Vagina (tissue), 2 donors: ENCODE results near the gene INPP4B. TPM values are rescaled to one million over a fixed set of nuclear protein-coding genes. Genes with fewer than 3 reads are reported as not detected.

Experiments
- DNase-seq, 2 donors: peaks; one replicate each; pipeline ENCODE4 v3.0.0-alpha.2; 2017; ENCODE audit errors: extremely low spot score in 2 of 2
- H3K27ac ChIP-seq: fragments of 200-600 bp; sonication (generic); one replicate; pipeline ENCODE4 v1.5.1; 2019
- H3K27me3 ChIP-seq: fragments of 200-600 bp; sonication (generic); one replicate; pipeline ENCODE4 v1.5.1; 2019
- H3K36me3 ChIP-seq, 2 donors: fragments of 200-600 bp; sonication (generic); one replicate each; pipeline ENCODE4 v1.5.1; 2017 to 2019
- H3K4me1 ChIP-seq: fragments of 200-600 bp; sonication (generic); one replicate; pipeline ENCODE4 v1.5.1; 2019
- H3K4me3 ChIP-seq, 2 donors: fragments of 200-600 bp; sonication (generic); 1 replicate in 1 of 2; 2 replicates in 1 of 2; pipeline ENCODE4 v1.5.1; 2016 to 2019
- H3K9me3 ChIP-seq: fragments of 200-600 bp; sonication (generic); one replicate; pipeline ENCODE4 v1.5.1; 2019
- POLR2A ChIP-seq, 2 donors: fragments of 450-650 bp; IDR thresholded peaks; one replicate each; pipeline ENCODE4 v1.6.1; 2017; ENCODE audit warnings: antibody characterized with exemption in 2 of 2, mild to moderate bottlenecking in 2 of 2, moderate library complexity in 2 of 2
- POLR2AphosphoS5 ChIP-seq, 2 donors: sonication (generic); formaldehyde crosslinking; IDR thresholded peaks; one replicate each; pipeline ENCODE4 v1.9.0; 2017; ENCODE audit warnings: antibody characterized with exemption in 2 of 2, mild to moderate bottlenecking in 2 of 2, low read depth in 1 of 2; ENCODE audit not compliant: insufficient read depth in 1 of 2
- intact Hi-C: fragments of 100-400 bp; cut with DNase I; formaldehyde crosslinking; loops from one replicate; pipeline ENCODE4 v1.15.1; 2023
- total RNA-seq: library from RNA; depleted of rRNA; stranded (reverse); fragments of >200 nt; gene quantifications from one replicate; pipeline ENCODE4 v1.2.3, GENCODE V29; 2016
- TF ChIP-seq, protein P1 (sequence below), 3 experiments: fragments of 450-650 bp in 2 of 3; fragments of 200-600 bp in 1 of 3; sonication (generic) in 1 of 3; IDR thresholded peaks; one replicate each; pipeline ENCODE4 v1.5.1; 2017 to 2019; ENCODE audit warnings: antibody characterized with exemption in 3 of 3, mild to moderate bottlenecking in 2 of 3, moderate library complexity in 2 of 3

The INPP4B gene
- total RNA-seq, 1 donor from 2014 or later: 21.1 TPM

DNA sequence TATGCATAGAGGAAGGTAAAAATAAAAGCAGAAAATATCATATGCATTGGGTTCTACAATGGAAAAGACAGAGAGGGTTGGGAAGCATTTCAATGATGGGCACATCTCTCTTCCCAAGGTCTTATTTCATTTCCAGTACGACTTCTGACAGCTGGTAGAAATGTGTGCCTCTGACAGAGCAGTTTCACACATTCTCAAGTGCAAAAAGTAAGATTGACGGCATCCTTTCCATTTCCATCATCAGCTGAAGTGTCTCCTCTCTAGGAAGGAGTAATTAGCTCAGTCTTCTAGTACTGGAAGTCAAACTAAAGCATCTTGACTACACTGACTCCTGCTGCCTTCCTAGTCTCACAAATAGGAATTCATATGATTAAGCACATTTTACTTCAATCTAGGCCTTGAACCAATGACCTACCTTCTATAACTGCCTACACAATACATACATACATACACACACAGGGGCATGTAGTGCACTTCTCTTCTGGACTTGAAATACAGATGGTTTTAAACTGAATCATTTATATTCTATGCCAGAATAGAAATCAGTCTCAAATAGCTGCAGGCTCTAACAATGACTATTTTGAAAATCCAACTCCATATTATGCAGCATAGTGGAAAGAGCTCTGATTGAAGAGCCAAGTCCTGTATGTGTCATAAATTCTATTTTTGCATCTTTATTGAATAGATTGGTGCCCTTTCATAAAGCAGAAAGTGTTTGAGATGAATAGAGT lies 473.4 kb downstream of the INPP4B start:
- Histone ChIP-seq H3K27ac (no peak overlapping the region), H3K36me3 (no peaks in the 10 kb centered on the region), H3K4me1 (peaks cover 23% of the 10 kb centered on the region), H3K27me3 (no peaks in the 10 kb centered on the region), H3K4me3 (no peak overlapping the region), H3K9me3 (no peaks in the 10 kb centered on the region)
- no peak for DNase-seq
- TF ChIP-seq POLR2A (IDR thresholded peaks at IDR 0.05) (no peak), POLR2AphosphoS5 (IDR thresholded peaks at IDR 0.05; ENCODE audit: insufficient read depth in 1 of 2, low read depth in 1 of 2) (no peak)
- TF ChIP-seq, protein P1, sequence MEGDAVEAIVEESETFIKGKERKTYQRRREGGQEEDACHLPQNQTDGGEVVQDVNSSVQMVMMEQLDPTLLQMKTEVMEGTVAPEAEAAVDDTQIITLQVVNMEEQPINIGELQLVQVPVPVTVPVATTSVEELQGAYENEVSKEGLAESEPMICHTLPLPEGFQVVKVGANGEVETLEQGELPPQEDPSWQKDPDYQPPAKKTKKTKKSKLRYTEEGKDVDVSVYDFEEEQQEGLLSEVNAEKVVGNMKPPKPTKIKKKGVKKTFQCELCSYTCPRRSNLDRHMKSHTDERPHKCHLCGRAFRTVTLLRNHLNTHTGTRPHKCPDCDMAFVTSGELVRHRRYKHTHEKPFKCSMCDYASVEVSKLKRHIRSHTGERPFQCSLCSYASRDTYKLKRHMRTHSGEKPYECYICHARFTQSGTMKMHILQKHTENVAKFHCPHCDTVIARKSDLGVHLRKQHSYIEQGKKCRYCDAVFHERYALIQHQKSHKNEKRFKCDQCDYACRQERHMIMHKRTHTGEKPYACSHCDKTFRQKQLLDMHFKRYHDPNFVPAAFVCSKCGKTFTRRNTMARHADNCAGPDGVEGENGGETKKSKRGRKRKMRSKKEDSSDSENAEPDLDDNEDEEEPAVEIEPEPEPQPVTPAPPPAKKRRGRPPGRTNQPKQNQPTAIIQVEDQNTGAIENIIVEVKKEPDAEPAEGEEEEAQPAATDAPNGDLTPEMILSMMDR (IDR thresholded peaks at IDR 0.05): no peak
- intact Hi-C loops: no loop called here

DNA sequence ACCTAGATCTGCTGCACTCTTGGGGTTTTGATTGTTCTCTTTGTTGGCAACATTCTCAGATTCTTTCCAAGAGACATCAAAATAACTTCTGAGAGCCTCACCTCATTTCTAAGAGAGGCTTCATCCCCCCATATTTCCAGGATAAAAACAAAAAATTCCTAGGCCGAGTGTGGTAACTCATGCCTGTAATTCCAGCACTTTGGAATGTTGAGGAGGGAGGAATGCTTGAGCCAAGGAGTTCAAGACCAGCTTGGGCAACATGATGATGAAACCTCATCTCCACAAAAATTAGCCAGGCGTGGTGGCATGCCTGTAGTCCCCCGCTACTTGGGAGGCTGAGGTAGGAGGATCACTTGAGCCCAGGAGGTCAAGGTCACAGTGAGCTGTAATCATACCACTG lies 477.0 kb downstream of the INPP4B start:
- no peaks in the 10 kb centered on the region for H3K9me3 ChIP-seq
- H3K4me1 ChIP-seq: peaks cover 33% of the 10 kb centered on the region
- DNase-seq: no peak
- no peaks in the 10 kb centered on the region for H3K36me3 ChIP-seq
- no peak overlapping the region for H3K4me3 ChIP-seq
- no peaks in the 10 kb centered on the region for H3K27me3 ChIP-seq
- no peak overlapping the region for H3K27ac ChIP-seq
- TF ChIP-seq, protein P1 (IDR thresholded peaks at IDR 0.05): no peak
- no peak for TF ChIP-seq POLR2AphosphoS5 (IDR thresholded peaks at IDR 0.05; ENCODE audit: insufficient read depth in 1 of 2, low read depth in 1 of 2)
- no peak for TF ChIP-seq POLR2A (IDR thresholded peaks at IDR 0.05)
- intact Hi-C loops: no loop called here

DNA sequence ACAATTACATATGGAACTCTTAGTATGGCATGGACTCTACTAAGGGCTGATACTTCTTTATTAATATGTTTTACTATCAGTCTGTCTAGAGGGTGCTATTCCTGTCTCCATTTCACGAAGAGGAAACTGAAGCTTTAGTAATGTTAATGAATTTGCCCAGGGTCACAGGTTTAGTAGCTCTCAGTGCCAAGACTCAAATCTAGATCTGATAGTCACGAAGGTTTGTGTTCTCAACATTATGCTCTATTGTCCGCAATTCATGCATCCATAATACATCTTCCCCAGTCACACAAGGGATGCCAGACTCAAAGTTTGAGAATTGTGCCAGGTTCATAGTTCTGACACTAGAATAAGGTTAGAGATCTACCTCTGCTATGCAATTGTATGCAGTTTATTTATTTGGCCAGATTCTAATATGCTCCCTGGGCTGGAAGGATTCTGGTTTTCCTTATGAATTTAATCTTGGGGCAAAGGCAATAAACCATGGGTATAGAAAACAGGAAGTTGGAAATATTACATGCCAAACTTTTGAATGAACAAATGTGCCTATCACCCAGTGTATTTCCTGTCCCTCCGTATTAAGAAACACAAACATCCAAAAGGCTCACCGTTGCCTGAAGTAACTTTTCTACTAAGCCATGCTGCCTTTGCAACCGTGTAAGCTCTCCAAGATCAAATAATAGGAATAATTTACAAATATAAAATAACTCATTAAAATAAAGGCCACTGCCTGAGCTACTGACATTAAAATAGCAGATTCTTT lies 478.5 kb downstream of the INPP4B start:
- no peak overlapping the region for H3K4me3 ChIP-seq

DNA sequence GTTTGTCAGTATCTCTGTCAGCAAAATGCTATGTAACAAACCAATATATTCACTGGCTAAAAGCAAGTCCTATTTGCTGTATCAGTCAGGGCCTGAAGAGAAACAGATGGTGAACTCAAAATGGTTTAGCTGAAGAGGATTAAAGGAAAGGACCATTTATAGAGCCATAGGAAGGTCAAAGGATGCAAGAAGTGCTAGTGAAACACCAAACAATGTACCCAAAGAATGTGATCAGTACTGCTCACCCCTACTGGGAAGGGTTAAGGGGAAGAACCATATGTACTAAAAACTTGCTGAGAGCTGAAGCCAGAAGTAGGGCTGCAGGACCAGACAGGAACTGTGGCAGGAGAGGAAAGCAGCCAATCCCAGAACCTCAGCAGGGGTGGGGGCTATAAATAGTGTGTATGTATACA lies 479.3 kb downstream of the INPP4B start:
- Histone ChIP-seq H3K4me3 (no peak overlapping the region), H3K36me3 (no peaks in the 10 kb centered on the region), H3K27me3 (no peaks in the 10 kb centered on the region), H3K4me1 (peaks cover 17% of the 10 kb centered on the region), H3K27ac (no peak overlapping the region), H3K9me3 (no peaks in the 10 kb centered on the region)
- TF ChIP-seq POLR2AphosphoS5 (IDR thresholded peaks at IDR 0.05; ENCODE audit: insufficient read depth in 1 of 2, low read depth in 1 of 2) (no peak), POLR2A (IDR thresholded peaks at IDR 0.05) (no peak)
- TF ChIP-seq, protein P1 (IDR thresholded peaks at IDR 0.05): no peak
- intact Hi-C loops: no loop called here
- no peak for DNase-seq

More for the DNA sequence above, 478.5 kb downstream of the INPP4B start:
- no peaks in the 10 kb centered on the region for H3K9me3 ChIP-seq
- DNase-seq: no peak
- no peak overlapping the region for H3K27ac ChIP-seq
- TF ChIP-seq, protein P1 (IDR thresholded peaks at IDR 0.05): no peak
- no peak for TF ChIP-seq POLR2AphosphoS5 (IDR thresholded peaks at IDR 0.05; ENCODE audit: insufficient read depth in 1 of 2, low read depth in 1 of 2)
- peaks cover 18% of the 10 kb centered on the region for H3K4me1 ChIP-seq
- intact Hi-C loops: no loop called here
- no peaks in the 10 kb centered on the region for H3K36me3 ChIP-seq
- H3K27me3 ChIP-seq: no peaks in the 10 kb centered on the region

DNA sequence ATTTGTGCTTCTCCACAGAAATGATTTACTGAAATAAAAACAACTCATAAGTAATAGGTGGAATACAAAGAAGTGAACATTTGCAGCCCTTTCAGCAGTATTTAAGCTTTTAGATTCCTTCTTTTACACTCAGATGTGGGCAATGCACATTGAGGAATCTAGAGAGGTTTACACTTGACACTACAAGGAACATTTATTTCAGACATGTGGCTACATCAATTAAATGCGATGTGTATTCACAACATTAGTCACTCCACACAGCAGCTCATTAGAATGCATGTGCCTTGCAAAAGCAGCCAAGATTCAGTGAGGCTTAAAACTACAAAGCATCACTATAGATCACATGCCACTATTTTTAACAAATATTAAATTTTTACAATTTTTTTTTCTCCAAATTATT lies 480.7 kb downstream of the INPP4B start:
- Histone ChIP-seq H3K36me3 (no peaks in the 10 kb centered on the region), H3K27ac (no peak overlapping the region), H3K4me3 (no peak overlapping the region), H3K9me3 (no peaks in the 10 kb centered on the region), H3K27me3 (no peaks in the 10 kb centered on the region), H3K4me1 (peaks cover 17% of the 10 kb centered on the region)
- DNase-seq: no peak
- intact Hi-C loops: no loop called here
- TF ChIP-seq POLR2A (IDR thresholded peaks at IDR 0.05) (no peak), POLR2AphosphoS5 (IDR thresholded peaks at IDR 0.05; ENCODE audit: insufficient read depth in 1 of 2, low read depth in 1 of 2) (no peak)
- TF ChIP-seq, protein P1 (IDR thresholded peaks at IDR 0.05): no peak
